B cell (primary cell): ENCODE results near the gene HAND2. TPM values are rescaled to one million over a fixed set of nuclear protein-coding genes. Genes with fewer than 3 reads are reported as not detected.

Experiments
- ATAC-seq: fragments of 200-7000 bp; cut with Tn5 transposase; one replicate; pipeline ENCODE4 v1.10.0; 2021; ENCODE audit warnings: low read depth, mild to moderate bottlenecking, moderate number of reproducible peaks, moderate library complexity
- CTCF ChIA-PET: fragments of 350-600 bp; sonication (Branson Sonifier 250); formaldehyde crosslinking; loops from one replicate; lab custom pipeline; 2021; ENCODE audit warnings: antibody characterized with exemption, inconsistent platforms; lab: Charles Lee
- POLR2A ChIA-PET: fragments of 350-600 bp; sonication (Branson Sonifier 250); formaldehyde crosslinking; loops from one replicate; lab custom pipeline; 2021; ENCODE audit warnings: antibody characterized with exemption; lab: Charles Lee
- DNase-seq: peaks from one replicate; pipeline ENCODE4 v3.0.0; 2013
- H2AFZ ChIP-seq: 2 replicates; pipeline ENCODE4 v1.6.1; 2012; ENCODE audit warnings: mild to moderate bottlenecking, low read depth, low read length; ENCODE audit not compliant: insufficient read depth, poor library complexity, severe bottlenecking
- H3K27ac ChIP-seq, 2 donors: 1 replicate in 1 of 2; 2 replicates in 1 of 2; pipeline ENCODE4 v1.5.1; 2012 to 2013; ENCODE audit warnings: low read length in 2 of 2, mild to moderate bottlenecking in 2 of 2, moderate library complexity in 1 of 2
- H3K27me3 ChIP-seq, 4 experiments: fragments of 200-600 bp in 1 of 4; sonication (generic) in 1 of 4; replicated peaks in 1 of 4; 1 replicate in 2 of 4; 2 replicates in 2 of 4; pipeline versions ENCODE4 v1.6.1 to v1.7.0; 2013 to 2016; ENCODE audit warnings: low read length in 3 of 4, mild to moderate bottlenecking in 2 of 4, mixed read lengths in 1 of 4, moderate library complexity in 1 of 4; ENCODE audit not compliant: insufficient read depth in 4 of 4, control insufficient read depth in 3 of 4; ENCODE audit errors: control extremely low read depth in 1 of 4
- H3K36me3 ChIP-seq, 2 experiments: replicated peaks in 1 of 2; 1 replicate in 1 of 2; 2 replicates in 1 of 2; pipeline versions ENCODE4 v1.6.1 to v1.7.1; 2013; ENCODE audit warnings: low read length in 1 of 2; ENCODE audit not compliant: insufficient read depth in 2 of 2, control insufficient read depth in 1 of 2; ENCODE audit errors: control extremely low read depth in 1 of 2, extremely low read depth in 1 of 2
- H3K4me1 ChIP-seq, 2 donors: fragments of 200-600 bp in 1 of 2; sonication (generic) in 1 of 2; 1 replicate in 1 of 2; 2 replicates in 1 of 2; pipeline versions ENCODE4 v1.5.1 to v1.6.1; 2013 to 2017; ENCODE audit warnings: low read length in 2 of 2; ENCODE audit not compliant: control insufficient read depth in 2 of 2, insufficient read depth in 2 of 2
- H3K4me2 ChIP-seq: replicated peaks from 2 replicates; pipeline ENCODE3; 2012; ENCODE audit warnings: mild to moderate bottlenecking, low read depth, low read length; ENCODE audit not compliant: poor library complexity, severe bottlenecking
- H3K4me3 ChIP-seq, 5 experiments: fragments of 200-600 bp in 1 of 5; sonication (generic) in 1 of 5; 1 replicate in 3 of 5; 2 replicates in 2 of 5; pipeline versions ENCODE4 v1.5.1 to v1.7.0; 2011 to 2016; ENCODE audit warnings: low read length in 4 of 5, mild to moderate bottlenecking in 4 of 5, low read depth in 2 of 5, control low read depth in 1 of 5, moderate library complexity in 1 of 5; ENCODE audit not compliant: insufficient read depth in 1 of 5; ENCODE audit errors: control extremely low read depth in 1 of 5, extremely low read depth in 1 of 5
- H3K79me2 ChIP-seq: fragments of 200-600 bp; sonication (generic); one replicate; pipeline ENCODE4 v1.6.0; 2016; ENCODE audit warnings: low read length; ENCODE audit not compliant: control insufficient read depth, insufficient read depth
- H3K9ac ChIP-seq: fragments of 200-600 bp; sonication (generic); 2 replicates; pipeline ENCODE4 v1.6.1; 2017; ENCODE audit warnings: mild to moderate bottlenecking, low read length, moderate library complexity
- H3K9me3 ChIP-seq, 3 donors: one replicate each; pipeline versions ENCODE4 v1.6.1 to v1.7.1; 2013; ENCODE audit warnings: low read length in 2 of 3; ENCODE audit not compliant: control insufficient read depth in 2 of 3, insufficient read depth in 1 of 3; ENCODE audit errors: control extremely low read depth in 1 of 3
- H4K20me1 ChIP-seq: 2 replicates; pipeline ENCODE4 v1.6.0; 2012; ENCODE audit warnings: mild to moderate bottlenecking, low read length; ENCODE audit not compliant: insufficient read depth, control insufficient read depth, poor library complexity, severe bottlenecking
- H3K27ac Mint-ChIP-seq: one replicate; pipeline ENCODE4 v1.8.0; 2021; ENCODE audit warnings: mixed read lengths
- H3K27me3 Mint-ChIP-seq: one replicate; pipeline ENCODE4 v1.8.0; 2021; ENCODE audit warnings: mixed read lengths
- H3K4me1 Mint-ChIP-seq: one replicate; pipeline ENCODE4 v1.8.0; 2021; ENCODE audit warnings: mixed read lengths
- H3K4me3 Mint-ChIP-seq: one replicate; pipeline ENCODE4 v1.8.0; 2021; ENCODE audit warnings: mixed read lengths
- H3K9me3 Mint-ChIP-seq: one replicate; pipeline ENCODE4 v1.8.0; 2022; ENCODE audit warnings: mixed read lengths; ENCODE audit not compliant: insufficient read depth
- EZH2 ChIP-seq: IDR thresholded peaks from 2 replicates; pipeline ENCODE4 v1.6.1; 2012; ENCODE audit warnings: borderline replicate concordance, low read depth, mild to moderate bottlenecking, moderate library complexity, low read length; ENCODE audit not compliant: insufficient read depth, poor library complexity, severe bottlenecking
- WGBS: methylation state at CpG from one replicate; pipeline ENCODE4 v1.1.5; 2013; ENCODE audit warnings: missing lambda C conversion rate; ENCODE audit not compliant: insufficient coverage; 5-methylcytosine and 5-hydroxymethylcytosine counted together
- intact Hi-C: fragments of 100-400 bp; cut with micrococcal nuclease; formaldehyde crosslinking; loops from one replicate; pipeline ENCODE4 v1.10.0; 2022
- polyA plus RNA-seq: library from polyadenylated mRNA; depleted of rRNA; stranded (reverse); fragments of >200 nt; gene quantifications from 2 replicates; pipeline ENCODE4 v1.2.3, GENCODE V29; 2012
- total RNA-seq, 2 donors: library from RNA; stranded (reverse); fragments of 120-200 nt in 1 of 2; gene quantifications; 1 replicate in 1 of 2; 2 replicates in 1 of 2; pipeline versions ENCODE4 v1.2.3 to v1.2.4, GENCODE V29; 2013 to 2022
- TF ChIP-seq, protein P1 (sequence below): fragments of 200-600 bp; IDR thresholded peaks from one replicate; pipeline ENCODE4 v1.8.0; 2022; ENCODE audit warnings: antibody characterized with exemption, mild to moderate bottlenecking

The HAND2 gene
- total and polyA plus RNA-seq, 2 donors (not counting 1 experiment from before 2014, with no cell fraction given): not detected

GRCh38 chr4:173536808-173537429, 6.9 kb upstream of the HAND2 start:
- CTCF ChIA-PET: no interaction called here
- H3K4me1 ChIP-seq: peaks cover 15 to 18% of the 10 kb centered on the region in 2 donors
- ATAC-seq (no peak), DNase-seq (no peak)
- POLR2A ChIA-PET: no interaction called here
- no peaks in the 10 kb centered on the region for H3K79me2 ChIP-seq
- no peak overlapping the region for H3K27ac ChIP-seq
- 41% methylated on average over 9 of the region's 12 CpGs for WGBS
- no peak overlapping the region for H3K4me2 ChIP-seq
- Mint-ChIP-seq H3K4me3 (no peak overlapping the region), H3K9me3 (peaks cover 2% of the 10 kb centered on the region), H3K4me1 (peaks cover 20% of the 10 kb centered on the region), H3K27ac (no peak overlapping the region), H3K27me3 (peaks cover 83% of the 10 kb centered on the region)
- H3K36me3 ChIP-seq: no peaks in the 10 kb centered on the region
- peaks cover 0 to 81% (median 74%) of the 10 kb centered on the region in 4 experiments for H3K27me3 ChIP-seq
- H2AFZ ChIP-seq: no peak overlapping the region
- intact Hi-C loops: no loop called here
- H3K9ac ChIP-seq: no peak overlapping the region
- no peak for TF ChIP-seq EZH2
- TF ChIP-seq, protein P1, sequence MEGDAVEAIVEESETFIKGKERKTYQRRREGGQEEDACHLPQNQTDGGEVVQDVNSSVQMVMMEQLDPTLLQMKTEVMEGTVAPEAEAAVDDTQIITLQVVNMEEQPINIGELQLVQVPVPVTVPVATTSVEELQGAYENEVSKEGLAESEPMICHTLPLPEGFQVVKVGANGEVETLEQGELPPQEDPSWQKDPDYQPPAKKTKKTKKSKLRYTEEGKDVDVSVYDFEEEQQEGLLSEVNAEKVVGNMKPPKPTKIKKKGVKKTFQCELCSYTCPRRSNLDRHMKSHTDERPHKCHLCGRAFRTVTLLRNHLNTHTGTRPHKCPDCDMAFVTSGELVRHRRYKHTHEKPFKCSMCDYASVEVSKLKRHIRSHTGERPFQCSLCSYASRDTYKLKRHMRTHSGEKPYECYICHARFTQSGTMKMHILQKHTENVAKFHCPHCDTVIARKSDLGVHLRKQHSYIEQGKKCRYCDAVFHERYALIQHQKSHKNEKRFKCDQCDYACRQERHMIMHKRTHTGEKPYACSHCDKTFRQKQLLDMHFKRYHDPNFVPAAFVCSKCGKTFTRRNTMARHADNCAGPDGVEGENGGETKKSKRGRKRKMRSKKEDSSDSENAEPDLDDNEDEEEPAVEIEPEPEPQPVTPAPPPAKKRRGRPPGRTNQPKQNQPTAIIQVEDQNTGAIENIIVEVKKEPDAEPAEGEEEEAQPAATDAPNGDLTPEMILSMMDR: no peak
- H3K9me3 ChIP-seq: peaks cover 0 to 28% (median 2%) of the 10 kb centered on the region in 3 donors
- H4K20me1 ChIP-seq: no peaks in the 10 kb centered on the region
- no peak overlapping the region for H3K4me3 ChIP-seq

- H3K9me3 ChIP-seq: peaks cover 2 to 38% (median 8%) of the 10 kb centered on the region in 3 donors
- no peak overlapping the region for H2AFZ ChIP-seq
- no peaks in the 10 kb centered on the region for H3K79me2 ChIP-seq
- H3K9ac ChIP-seq: no peak overlapping the region
- Mint-ChIP-seq H3K27ac (no peak overlapping the region), H3K9me3 (peaks cover 2% of the 10 kb centered on the region), H3K27me3 (peaks cover 87% of the 10 kb centered on the region), H3K4me3 (no peak overlapping the region), H3K4me1 (peaks cover 20% of the 10 kb centered on the region)
- ATAC-seq (no peak), DNase-seq (no peak)
- CTCF ChIA-PET: no interaction called here
- 37% methylated on average over 2 of the region's 5 CpGs for WGBS
- H4K20me1 ChIP-seq: no peaks in the 10 kb centered on the region
- TF ChIP-seq EZH2: no peak
- TF ChIP-seq, protein P1: no peak
- intact Hi-C loops: no loop called here
- no peak overlapping the region for H3K4me2 ChIP-seq
- peaks cover 15 to 21% of the 10 kb centered on the region in 2 donors for H3K4me1 ChIP-seq
- H3K27me3 ChIP-seq: peaks cover 0 to 87% (median 83%) of the 10 kb centered on the region in 4 experiments
- no peak overlapping the region for H3K27ac ChIP-seq
- no peaks in the 10 kb centered on the region for H3K36me3 ChIP-seq
- no peak overlapping the region for H3K4me3 ChIP-seq
- POLR2A ChIA-PET: no interaction called here
These were observed 5.9 kb upstream of the HAND2 start for GRCh38 chr4:173535957-173536356.
